K562 (cell line): Measurements from ENCODE around the gene SEMA5A.

Experiments used
- NFIC ChIP-seq: fragments of 450-650 bp; IDR thresholded peaks from 2 replicates; pipeline ENCODE4 v1.6.1; 2017; ENCODE audit warnings: mild to moderate bottlenecking, inconsistent platforms
- ZC3H4 ChIP-seq: sonication (generic); formaldehyde crosslinking; IDR thresholded peaks from 2 replicates; pipeline ENCODE4 v1.9.0; 2021; ENCODE audit warnings: missing genetic modification reagents, borderline replicate concordance

DNA sequence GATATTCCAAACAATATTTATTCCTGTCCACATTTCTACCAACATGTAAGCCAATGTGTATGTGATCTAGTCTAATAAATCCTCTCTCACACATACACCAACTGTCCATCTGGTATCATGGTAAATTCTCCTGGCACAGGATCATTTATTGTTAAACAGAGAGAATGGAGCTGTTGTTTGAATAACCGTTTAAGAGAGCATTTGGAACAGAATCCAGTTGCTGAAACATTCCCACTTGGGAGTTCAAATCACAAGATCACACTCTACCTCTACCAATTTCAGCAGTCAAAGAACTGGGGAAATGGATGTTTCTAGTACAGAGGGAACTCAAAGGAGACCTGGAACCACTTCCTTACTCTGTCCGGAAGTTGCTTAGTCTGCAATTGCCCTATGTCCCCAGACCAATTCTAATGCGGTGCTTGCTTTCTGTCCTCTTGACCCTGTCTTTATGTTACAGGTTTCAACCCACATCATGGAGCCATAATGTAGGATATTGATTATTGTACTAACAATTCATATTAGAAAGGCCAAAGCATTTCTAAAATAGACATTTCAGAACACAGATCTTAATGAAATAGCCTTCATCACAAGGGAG is 488.4 kb downstream of the SEMA5A start:
- TF ChIP-seq ZC3H4 (CRISPR knock-in tag) (no peak), NFIC (no peak)
